ENCODE measurements around the gene KCNMA1.

Gene KCNMA1

GRCh38 chr10:77553966-77554365 is 83.6 kb downstream of the KCNMA1 start:
- no peak for DNase-seq

- DNase-seq, result no peak
Measured at GRCh38 chr10:77553311-77553710, 84.3 kb downstream of the KCNMA1 start.

GRCh38 chr10:77552252-77552651 is 85.4 kb downstream of the KCNMA1 start:
- no peak for DNase-seq

- DNase-seq, result no peak
Measured at GRCh38 chr10:77550378-77550777, 87.2 kb downstream of the KCNMA1 start.

- DNase-seq, result no peak
Measured at GRCh38 chr10:77548671-77549070, 88.9 kb downstream of the KCNMA1 start.

GRCh38 chr10:77548157-77548556 is 89.5 kb downstream of the KCNMA1 start:
- DNase-seq, result no peak

GRCh38 chr10:77547307-77548050 is 90.1 kb downstream of the KCNMA1 start:
- DNase-seq, result no peak

GRCh38 chr10:77546042-77546441 is 91.6 kb downstream of the KCNMA1 start:
- DNase-seq, result no peak

GRCh38 chr10:77545585-77545984 is 92.0 kb downstream of the KCNMA1 start:
- no peak for DNase-seq

GRCh38 chr10:77544617-77545016 is 93.0 kb downstream of the KCNMA1 start:
- DNase-seq, result no peak

- no peak for DNase-seq
Measured at GRCh38 chr10:77542710-77543259, 94.8 kb downstream of the KCNMA1 start.

GRCh38 chr10:77541944-77542343 is 95.7 kb downstream of the KCNMA1 start:
- no peak for DNase-seq

- no peak for DNase-seq
Measured at GRCh38 chr10:77541247-77541646, 96.4 kb downstream of the KCNMA1 start.

- DNase-seq, result no peak
Measured at GRCh38 chr10:77539147-77539935, 98.3 kb downstream of the KCNMA1 start.

- no peak for DNase-seq
Measured at GRCh38 chr10:77537720-77538373, 99.8 kb downstream of the KCNMA1 start.

GRCh38 chr10:77537071-77537470 is 100.5 kb downstream of the KCNMA1 start:
- DNase-seq, result no peak

GRCh38 chr10:77533887-77534278 is 103.7 kb downstream of the KCNMA1 start:
- no peak for DNase-seq

- DNase-seq, result no peak
Measured at GRCh38 chr10:77533146-77533886, 104.3 kb downstream of the KCNMA1 start.

- no peak for DNase-seq
Measured at GRCh38 chr10:77532068-77532467, 105.5 kb downstream of the KCNMA1 start.

- no peak for DNase-seq
Measured at GRCh38 chr10:77531441-77532001, 106.1 kb downstream of the KCNMA1 start.

- DNase-seq, result no peak
Measured at GRCh38 chr10:77530011-77530410, 107.6 kb downstream of the KCNMA1 start.

GRCh38 chr10:77529050-77529576 is 108.5 kb downstream of the KCNMA1 start:
- no peak for DNase-seq

Measured in activated gamma-delta T cell treated with Interleukin-2 at 50 U/mL for 16 hours (primary cell).